C4-2B (cell line): Measurements from ENCODE around the gene TMEM107.

Experiments
- CTCF ChIP-seq: fragments of 450-650 bp; conservative IDR thresholded peaks from 2 replicates; pipeline ENCODE4 v1.5.1; 2017; ENCODE audit warnings: mild to moderate bottlenecking
- ZFX ChIP-seq: fragments of 450-650 bp; IDR thresholded peaks from 2 replicates; pipeline ENCODE4 v1.6.1; 2017

GRCh38 chr17:8138672-8139371 is 37.4 kb downstream of the TMEM107 start:
- TF ChIP-seq CTCF (peak; percentile 96), ZFX (no peak)
